ENCODE results near the gene RMI2. TPM values are rescaled to one million over a fixed set of nuclear protein-coding genes. Genes with fewer than 3 reads are reported as not detected.

The RMI2 gene
- total and polyA plus RNA-seq, 2 donors (not counting 1 experiment from before 2014, with no cell fraction given) = 6.6 to 6.8 TPM

DNA sequence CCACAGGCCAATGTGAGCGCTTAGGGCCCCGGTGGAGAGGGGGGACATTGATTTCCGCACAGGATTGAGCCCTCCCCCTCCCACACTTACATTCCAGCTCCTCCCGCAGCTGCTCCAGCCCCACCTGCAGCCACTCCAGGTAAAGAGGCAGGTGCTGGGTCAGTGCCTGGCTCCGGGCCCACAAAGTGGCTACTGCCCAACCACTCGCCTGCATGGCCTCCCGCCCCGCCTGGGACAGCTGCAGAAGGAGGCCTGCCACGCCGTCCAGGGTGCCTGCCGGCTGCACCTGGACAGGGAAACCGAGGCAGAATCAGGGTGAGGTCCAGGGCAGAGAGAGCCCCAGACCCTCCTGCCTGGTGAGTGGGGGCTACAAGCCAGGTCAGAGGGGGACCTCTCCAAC, 46.3 kb downstream of the RMI2 start:
- TF ChIP-seq, protein P1, sequence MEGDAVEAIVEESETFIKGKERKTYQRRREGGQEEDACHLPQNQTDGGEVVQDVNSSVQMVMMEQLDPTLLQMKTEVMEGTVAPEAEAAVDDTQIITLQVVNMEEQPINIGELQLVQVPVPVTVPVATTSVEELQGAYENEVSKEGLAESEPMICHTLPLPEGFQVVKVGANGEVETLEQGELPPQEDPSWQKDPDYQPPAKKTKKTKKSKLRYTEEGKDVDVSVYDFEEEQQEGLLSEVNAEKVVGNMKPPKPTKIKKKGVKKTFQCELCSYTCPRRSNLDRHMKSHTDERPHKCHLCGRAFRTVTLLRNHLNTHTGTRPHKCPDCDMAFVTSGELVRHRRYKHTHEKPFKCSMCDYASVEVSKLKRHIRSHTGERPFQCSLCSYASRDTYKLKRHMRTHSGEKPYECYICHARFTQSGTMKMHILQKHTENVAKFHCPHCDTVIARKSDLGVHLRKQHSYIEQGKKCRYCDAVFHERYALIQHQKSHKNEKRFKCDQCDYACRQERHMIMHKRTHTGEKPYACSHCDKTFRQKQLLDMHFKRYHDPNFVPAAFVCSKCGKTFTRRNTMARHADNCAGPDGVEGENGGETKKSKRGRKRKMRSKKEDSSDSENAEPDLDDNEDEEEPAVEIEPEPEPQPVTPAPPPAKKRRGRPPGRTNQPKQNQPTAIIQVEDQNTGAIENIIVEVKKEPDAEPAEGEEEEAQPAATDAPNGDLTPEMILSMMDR (conservative IDR thresholded peaks at IDR 0.05 in 1 of 2, IDR thresholded peaks at IDR 0.05 in 1 of 2; ENCODE audit: low read depth in 1 of 2, low read length in 2 of 2) = no peak
- no peak for TF ChIP-seq EZH2 (IDR thresholded peaks at IDR 0.05; ENCODE audit: low read length, missing control alignments)
- no peak overlapping the region for H2AFZ ChIP-seq (ENCODE audit: low read length)
- no peaks in the 10 kb centered on the region for H3K36me3 ChIP-seq (ENCODE audit: control insufficient read depth, insufficient read depth, low read length)
- H3K27me3 ChIP-seq (ENCODE audit: control insufficient read depth, insufficient read depth, low read length) = peaks cover 3% of the 10 kb centered on the region
- H4K20me1 ChIP-seq (ENCODE audit: control insufficient read depth, extremely low read depth, insufficient read depth, low read length) = no peaks in the 10 kb centered on the region
- no peak overlapping the region for H3K4me2 ChIP-seq (ENCODE audit: extremely low read depth, insufficient read depth, low read length)
- H3K4me3 ChIP-seq (replicated peaks in 1 of 4; ENCODE audit: control extremely low read depth in 1 of 4, insufficient read depth in 1 of 4, low read depth in 3 of 4, low read length in 4 of 4) = no peak overlapping the region
- no peaks in the 10 kb centered on the region for H3K9me3 ChIP-seq (ENCODE audit: control insufficient read depth, insufficient read depth, low read depth, low read length)
- no peaks in the 10 kb centered on the region for H3K79me2 ChIP-seq (ENCODE audit: control insufficient read depth, insufficient read depth, low read length)
- no peak overlapping the region for H3K27ac ChIP-seq (ENCODE audit: insufficient read depth, low read length)
- H3K4me1 ChIP-seq (ENCODE audit: control insufficient read depth, extremely low read depth, insufficient read depth, low read length) = no peaks in the 10 kb centered on the region
- no peak overlapping the region for H3K9ac ChIP-seq (ENCODE audit: insufficient read depth, low read length)
- DNase-seq (ENCODE audit: low read depth in 2 of 2) = no peak

DNA sequence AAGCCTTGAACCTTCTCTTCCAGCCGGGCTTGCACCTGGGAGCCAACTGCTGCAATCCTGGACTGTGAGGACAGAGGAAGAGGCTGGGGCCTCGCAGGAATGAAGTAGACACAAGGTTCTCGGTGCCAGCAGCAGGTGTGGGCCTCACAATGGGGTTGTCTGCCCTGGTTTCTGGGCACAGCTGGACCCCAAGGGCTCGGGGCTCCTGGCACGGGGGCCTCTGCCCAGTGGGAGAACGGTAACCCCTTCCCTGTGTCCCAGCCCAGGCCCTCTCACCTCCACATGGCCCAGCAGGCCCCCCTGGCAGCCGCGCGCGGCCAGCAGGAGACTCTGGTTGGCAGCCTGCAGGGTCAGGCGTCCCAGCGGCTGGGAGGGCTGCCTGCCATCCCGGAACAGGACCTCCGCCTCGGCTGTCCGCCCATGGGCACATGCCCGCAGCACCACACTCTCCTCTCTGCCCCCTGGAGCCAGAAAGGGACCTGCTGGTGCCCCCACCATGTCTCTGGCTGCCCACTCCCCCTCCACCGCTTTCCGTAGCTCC, 46.9 kb downstream of the RMI2 start:
- Histone ChIP-seq H3K4me1 (ENCODE audit: control insufficient read depth, extremely low read depth, insufficient read depth, low read length) (no peaks in the 10 kb centered on the region), H3K36me3 (ENCODE audit: control insufficient read depth, insufficient read depth, low read length) (no peaks in the 10 kb centered on the region), H3K4me3 (replicated peaks in 1 of 4; ENCODE audit: control extremely low read depth in 1 of 4, insufficient read depth in 1 of 4, low read depth in 3 of 4, low read length in 4 of 4) (no peak overlapping the region), H3K79me2 (ENCODE audit: control insufficient read depth, insufficient read depth, low read length) (no peaks in the 10 kb centered on the region), H3K9ac (ENCODE audit: insufficient read depth, low read length) (no peak overlapping the region), H4K20me1 (ENCODE audit: control insufficient read depth, extremely low read depth, insufficient read depth, low read length) (no peaks in the 10 kb centered on the region), H3K27ac (ENCODE audit: insufficient read depth, low read length) (no peak overlapping the region), H3K4me2 (ENCODE audit: extremely low read depth, insufficient read depth, low read length) (no peak overlapping the region), H3K9me3 (ENCODE audit: control insufficient read depth, insufficient read depth, low read depth, low read length) (no peaks in the 10 kb centered on the region), H2AFZ (ENCODE audit: low read length) (no peak overlapping the region), H3K27me3 (ENCODE audit: control insufficient read depth, insufficient read depth, low read length) (peaks cover 3% of the 10 kb centered on the region)
- TF ChIP-seq, protein P1 (conservative IDR thresholded peaks at IDR 0.05 in 1 of 2, IDR thresholded peaks at IDR 0.05 in 1 of 2; ENCODE audit: low read depth in 1 of 2, low read length in 2 of 2) = no peak
- TF ChIP-seq EZH2 (IDR thresholded peaks at IDR 0.05; ENCODE audit: low read length, missing control alignments) = no peak
- DNase-seq (ENCODE audit: low read depth in 2 of 2) = no peak

DNA sequence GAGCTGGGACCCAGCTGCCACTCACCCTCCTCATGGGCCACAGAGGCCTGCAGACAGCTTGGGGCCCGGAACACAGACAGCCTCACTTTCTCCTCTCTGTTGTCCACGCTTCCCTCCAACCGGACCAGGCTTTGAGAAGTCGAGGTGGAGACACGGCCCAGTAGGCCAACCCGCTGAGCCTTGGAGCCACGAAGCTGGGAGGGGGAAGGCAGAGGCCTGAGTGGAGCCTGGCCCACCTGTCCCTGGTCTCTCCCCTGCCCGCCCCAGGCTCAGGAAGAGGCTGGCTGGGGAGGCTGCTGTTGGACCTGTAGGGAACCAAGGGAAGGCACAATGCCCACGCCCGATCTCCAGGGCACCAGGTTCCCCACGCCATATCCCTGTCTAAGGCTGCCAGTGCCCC, 48.1 kb downstream of the RMI2 start:
- H2AFZ ChIP-seq (ENCODE audit: low read length) = no peak overlapping the region
- H3K4me3 ChIP-seq (replicated peaks in 1 of 4; ENCODE audit: control extremely low read depth in 1 of 4, insufficient read depth in 1 of 4, low read depth in 3 of 4, low read length in 4 of 4) = no peak overlapping the region

More for the DNA sequence above, 48.1 kb downstream of the RMI2 start:
- no peaks in the 10 kb centered on the region for H4K20me1 ChIP-seq (ENCODE audit: control insufficient read depth, extremely low read depth, insufficient read depth, low read length)
- no peaks in the 10 kb centered on the region for H3K4me1 ChIP-seq (ENCODE audit: control insufficient read depth, extremely low read depth, insufficient read depth, low read length)
- no peak overlapping the region for H3K4me2 ChIP-seq (ENCODE audit: extremely low read depth, insufficient read depth, low read length)
- no peak overlapping the region for H3K27ac ChIP-seq (ENCODE audit: insufficient read depth, low read length)
- no peaks in the 10 kb centered on the region for H3K36me3 ChIP-seq (ENCODE audit: control insufficient read depth, insufficient read depth, low read length)
- H3K79me2 ChIP-seq (ENCODE audit: control insufficient read depth, insufficient read depth, low read length) = no peaks in the 10 kb centered on the region
- no peak for DNase-seq (ENCODE audit: low read depth in 2 of 2)
- peaks cover 3% of the 10 kb centered on the region for H3K27me3 ChIP-seq (ENCODE audit: control insufficient read depth, insufficient read depth, low read length)
- TF ChIP-seq, protein P1 (conservative IDR thresholded peaks at IDR 0.05 in 1 of 2, IDR thresholded peaks at IDR 0.05 in 1 of 2; ENCODE audit: low read depth in 1 of 2, low read length in 2 of 2) = no peak
- TF ChIP-seq EZH2 (IDR thresholded peaks at IDR 0.05; ENCODE audit: low read length, missing control alignments) = no peak
- H3K9ac ChIP-seq (ENCODE audit: insufficient read depth, low read length) = no peak overlapping the region
- H3K9me3 ChIP-seq (ENCODE audit: control insufficient read depth, insufficient read depth, low read depth, low read length) = no peaks in the 10 kb centered on the region
